HepG2 (cell line): ENCODE results near the gene CEP20. TPM values are rescaled to one million over a fixed set of nuclear protein-coding genes. Genes with fewer than 3 reads are reported as not detected.

Experiments
- CBX2 ChIP-seq, 2 experiments: fragments of 200-600 bp in 1 of 2; sonication (generic); formaldehyde crosslinking in 1 of 2; IDR thresholded peaks; 2 replicates each; pipeline versions ENCODE4 v1.7.0 to v1.8.1; 2018 to 2022; ENCODE audit warnings: low read depth in 2 of 2, low read length in 1 of 2, mild to moderate bottlenecking in 1 of 2, missing genetic modification reagents in 1 of 2
- KDM5A ChIP-seq: fragments of 200-600 bp; sonication (generic); IDR thresholded peaks from 2 replicates; pipeline ENCODE4 v1.7.0; 2018; ENCODE audit warnings: antibody characterized with exemption, mild to moderate bottlenecking, low read length, borderline replicate concordance
- KLF12 ChIP-seq: sonication (generic); formaldehyde crosslinking; IDR thresholded peaks from 2 replicates; pipeline ENCODE4 v1.4.0; 2020; ENCODE audit warnings: missing genetic modification reagents, borderline replicate concordance
- MYC ChIP-seq: sonication (generic); formaldehyde crosslinking; IDR thresholded peaks from 2 replicates; pipeline ENCODE4 v1.9.0; 2021; ENCODE audit warnings: missing genetic modification reagents, borderline replicate concordance
- NR2F6 ChIP-seq, 2 experiments: IDR thresholded peaks; 2 replicates each; pipeline ENCODE4 v1.6.1; 2016; ENCODE audit warnings: antibody characterized with exemption in 1 of 2, mild to moderate bottlenecking in 1 of 2
- PITX1 ChIP-seq: sonication (generic); formaldehyde crosslinking; IDR thresholded peaks from 2 replicates; pipeline ENCODE4 v1.5.1; 2020; ENCODE audit warnings: mild to moderate bottlenecking, missing genetic modification reagents
- RBM22 ChIP-seq: fragments of 200-400 bp; formaldehyde crosslinking; optimal IDR thresholded peaks from 2 replicates; pipeline ENCODE3; 2017; ENCODE audit warnings: mild to moderate bottlenecking, low read length, moderate library complexity
- SP4 ChIP-seq: sonication (generic); formaldehyde crosslinking; IDR thresholded peaks from 2 replicates; pipeline ENCODE4 v1.8.1; 2023; ENCODE audit warnings: mild to moderate bottlenecking, missing genetic modification reagents
- ZFP41 ChIP-seq: sonication (generic); formaldehyde crosslinking; IDR thresholded peaks from 2 replicates; pipeline ENCODE4 v1.4.0; 2020; ENCODE audit warnings: mild to moderate bottlenecking, missing genetic modification reagents, borderline replicate concordance
- ZKSCAN1 ChIP-seq: fragments of 150-350 bp; IDR thresholded peaks from 2 replicates; pipeline ENCODE4 v1.6.1; 2014; ENCODE audit warnings: low read length
- ZNF547 ChIP-seq: sonication (generic); formaldehyde crosslinking; IDR thresholded peaks from 2 replicates; pipeline ENCODE4 v1.5.1; 2020; ENCODE audit warnings: mild to moderate bottlenecking, missing genetic modification reagents
- ZNF749 ChIP-seq: sonication (generic); formaldehyde crosslinking; IDR thresholded peaks from 2 replicates; pipeline ENCODE4 v1.8.0; 2022; ENCODE audit warnings: mild to moderate bottlenecking, missing genetic modification reagents, moderate library complexity, borderline replicate concordance
- ZNF777 ChIP-seq: sonication (generic); formaldehyde crosslinking; IDR thresholded peaks from 2 replicates; pipeline ENCODE4 v1.4.0; 2020; ENCODE audit warnings: missing genetic modification reagents
- polyA plus RNA-seq, 8 experiments: library from polyadenylated mRNA; depleted of rRNA in 3 of 8; stranded (reverse) in 7 of 8; unstranded in 1 of 8; fragments of >200 nt; fragmentation: Illumina TruSeq in 4 of 8; extraction: Trizol in 4 of 8; gene quantifications; 2 replicates each; pipeline versions ENCODE4 v1.2.1 to v1.2.3, GENCODE V29; 2011 to 2016; ENCODE audit warnings: low read depth in 4 of 8, missing spikeins in 1 of 8, mixed read lengths in 1 of 8; ENCODE audit not compliant: insufficient read depth in 1 of 8
- total RNA-seq, 5 experiments: library from RNA; depleted of rRNA; stranded (reverse); fragments of >200 nt; fragmentation: Illumina TruSeq; extraction: Trizol; gene quantifications; 2 replicates each; pipeline ENCODE4 v1.2.3, GENCODE V29; 2016; ENCODE audit warnings: low read depth in 1 of 5
- TF ChIP-seq, protein P1 (sequence below): sonication (generic); formaldehyde crosslinking; IDR thresholded peaks from 2 replicates; pipeline ENCODE4 v1.5.0; 2020; ENCODE audit warnings: missing genetic modification reagents
- TF ChIP-seq, protein P2 (sequence below): sonication (generic); formaldehyde crosslinking; IDR thresholded peaks from 2 replicates; pipeline ENCODE4 v1.5.1; 2020; ENCODE audit warnings: mild to moderate bottlenecking, missing genetic modification reagents
- TF ChIP-seq, protein P3 (sequence below): sonication (generic); formaldehyde crosslinking; IDR thresholded peaks from 2 replicates; pipeline ENCODE4 v1.4.0; 2020; ENCODE audit warnings: missing genetic modification reagents
- TF ChIP-seq, protein P4 (sequence below): sonication (generic); formaldehyde crosslinking; IDR thresholded peaks from 2 replicates; pipeline ENCODE4 v1.8.0; 2022; ENCODE audit warnings: mild to moderate bottlenecking, missing genetic modification reagents
- TF ChIP-seq, protein P5 (sequence below): sonication (generic); formaldehyde crosslinking; IDR thresholded peaks from 2 replicates; pipeline ENCODE4 v1.8.1; 2023; ENCODE audit warnings: mild to moderate bottlenecking, missing genetic modification reagents
- TF ChIP-seq, protein P6 (sequence below): sonication (generic); formaldehyde crosslinking; IDR thresholded peaks from 2 replicates; pipeline ENCODE4 v1.8.1; 2023; ENCODE audit warnings: mild to moderate bottlenecking, missing genetic modification reagents, borderline replicate concordance

The CEP20 gene
- total and polyA plus RNA-seq, 2 of the 13 experiments (the other 11 are each of a cell fraction or from before 2014, with no cell fraction given), result 53.0 to 54.1 TPM

DNA sequence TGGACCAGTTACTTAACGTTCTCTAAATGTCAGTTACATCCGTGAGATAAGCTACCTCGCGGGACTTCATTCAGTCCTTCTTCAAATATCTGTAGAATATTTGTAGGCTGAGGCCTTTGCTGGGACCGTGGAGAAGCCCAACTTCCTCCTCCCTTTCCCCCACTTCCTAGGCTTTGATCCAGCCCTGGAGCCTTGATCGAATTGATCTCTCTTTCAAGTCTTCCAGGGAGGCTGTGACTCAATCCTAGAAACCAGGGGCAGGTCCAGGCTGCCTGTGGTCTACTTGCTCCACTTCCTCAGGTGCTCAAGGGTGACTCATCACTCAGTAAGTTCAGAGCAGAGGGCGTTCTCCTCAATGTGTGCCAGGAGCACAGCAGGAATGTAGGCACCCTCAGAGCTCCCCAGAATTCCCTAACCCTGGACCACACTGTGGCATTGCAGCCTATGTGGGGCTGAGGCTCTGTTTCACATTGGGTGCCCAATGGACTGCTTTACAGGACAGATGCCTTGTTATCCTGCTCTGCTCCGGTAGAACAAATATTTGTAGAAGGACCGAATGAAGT lies 11.2 kb upstream of the CEP20 start (continued):
- peak; percentile 70; the same call in 1 of the 2 replicates for TF ChIP-seq MYC
- no peak for TF ChIP-seq ZNF749 (CRISPR knock-in tag)
- TF ChIP-seq, protein P1, sequence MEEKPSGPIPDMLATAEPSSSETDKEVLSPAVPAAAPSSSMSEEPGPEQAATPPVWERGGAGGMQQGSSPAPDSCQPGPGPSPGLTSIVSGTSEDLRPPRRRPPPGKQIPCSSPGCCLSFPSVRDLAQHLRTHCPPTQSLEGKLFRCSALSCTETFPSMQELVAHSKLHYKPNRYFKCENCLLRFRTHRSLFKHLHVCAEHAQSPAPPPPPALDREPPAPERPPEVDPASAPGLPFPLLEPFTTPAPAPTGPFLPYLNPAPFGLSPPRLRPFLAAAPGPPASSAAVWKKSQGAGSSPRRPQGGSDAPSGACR (CRISPR knock-in tag), result no peak
- TF ChIP-seq, protein P2, sequence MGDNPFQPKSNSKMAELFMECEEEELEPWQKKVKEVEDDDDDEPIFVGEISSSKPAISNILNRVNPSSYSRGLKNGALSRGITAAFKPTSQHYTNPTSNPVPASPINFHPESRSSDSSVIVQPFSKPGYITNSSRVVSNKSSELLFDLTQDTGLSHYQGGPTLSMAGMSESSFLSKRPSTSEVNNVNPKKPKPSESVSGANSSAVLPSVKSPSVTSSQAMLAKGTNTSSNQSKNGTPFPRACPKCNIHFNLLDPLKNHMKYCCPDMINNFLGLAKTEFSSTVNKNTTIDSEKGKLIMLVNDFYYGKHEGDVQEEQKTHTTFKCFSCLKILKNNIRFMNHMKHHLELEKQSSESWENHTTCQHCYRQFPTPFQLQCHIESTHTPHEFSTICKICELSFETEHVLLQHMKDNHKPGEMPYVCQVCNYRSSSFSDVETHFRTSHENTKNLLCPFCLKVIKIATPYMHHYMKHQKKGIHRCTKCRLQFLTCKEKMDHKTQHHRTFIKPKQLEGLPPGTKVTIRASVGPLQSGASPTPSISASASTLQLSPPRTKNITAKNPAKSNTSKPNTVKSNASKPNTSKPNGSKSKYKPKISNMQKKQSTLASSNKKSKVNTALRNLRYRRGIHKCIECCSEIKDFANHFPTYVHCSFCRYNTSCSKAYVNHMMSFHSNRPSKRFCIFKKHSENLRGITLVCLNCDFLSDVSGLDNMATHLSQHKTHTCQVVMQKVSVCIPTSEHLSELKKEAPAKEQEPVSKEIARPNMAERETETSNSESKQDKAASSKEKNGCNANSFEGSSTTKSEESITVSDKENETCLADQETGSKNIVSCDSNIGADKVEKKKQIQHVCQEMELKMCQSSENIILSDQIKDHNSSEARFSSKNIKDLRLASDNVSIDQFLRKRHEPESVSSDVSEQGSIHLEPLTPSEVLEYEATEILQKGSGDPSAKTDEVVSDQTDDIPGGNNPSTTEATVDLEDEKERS (CRISPR knock-in tag), result 0 out of 2 replicates have a peak, but pooled peaks have one; percentile 54
- TF ChIP-seq KLF12, result no peak
- TF ChIP-seq, protein P3, sequence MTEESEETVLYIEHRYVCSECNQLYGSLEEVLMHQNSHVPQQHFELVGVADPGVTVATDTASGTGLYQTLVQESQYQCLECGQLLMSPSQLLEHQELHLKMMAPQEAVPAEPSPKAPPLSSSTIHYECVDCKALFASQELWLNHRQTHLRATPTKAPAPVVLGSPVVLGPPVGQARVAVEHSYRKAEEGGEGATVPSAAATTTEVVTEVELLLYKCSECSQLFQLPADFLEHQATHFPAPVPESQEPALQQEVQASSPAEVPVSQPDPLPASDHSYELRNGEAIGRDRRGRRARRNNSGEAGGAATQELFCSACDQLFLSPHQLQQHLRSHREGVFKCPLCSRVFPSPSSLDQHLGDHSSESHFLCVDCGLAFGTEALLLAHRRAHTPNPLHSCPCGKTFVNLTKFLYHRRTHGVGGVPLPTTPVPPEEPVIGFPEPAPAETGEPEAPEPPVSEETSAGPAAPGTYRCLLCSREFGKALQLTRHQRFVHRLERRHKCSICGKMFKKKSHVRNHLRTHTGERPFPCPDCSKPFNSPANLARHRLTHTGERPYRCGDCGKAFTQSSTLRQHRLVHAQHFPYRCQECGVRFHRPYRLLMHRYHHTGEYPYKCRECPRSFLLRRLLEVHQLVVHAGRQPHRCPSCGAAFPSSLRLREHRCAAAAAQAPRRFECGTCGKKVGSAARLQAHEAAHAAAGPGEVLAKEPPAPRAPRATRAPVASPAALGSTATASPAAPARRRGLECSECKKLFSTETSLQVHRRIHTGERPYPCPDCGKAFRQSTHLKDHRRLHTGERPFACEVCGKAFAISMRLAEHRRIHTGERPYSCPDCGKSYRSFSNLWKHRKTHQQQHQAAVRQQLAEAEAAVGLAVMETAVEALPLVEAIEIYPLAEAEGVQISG (CRISPR knock-in tag), result no peak; the same call in 1 of the 2 replicates
- no peak; the same call in 1 of the 2 replicates for TF ChIP-seq NR2F6 (IDR thresholded peaks at IDR 0.05)
- no peak for TF ChIP-seq NR2F6 (CRISPR knock-in tag; IDR thresholded peaks at IDR 0.05)
- TF ChIP-seq, protein P4, sequence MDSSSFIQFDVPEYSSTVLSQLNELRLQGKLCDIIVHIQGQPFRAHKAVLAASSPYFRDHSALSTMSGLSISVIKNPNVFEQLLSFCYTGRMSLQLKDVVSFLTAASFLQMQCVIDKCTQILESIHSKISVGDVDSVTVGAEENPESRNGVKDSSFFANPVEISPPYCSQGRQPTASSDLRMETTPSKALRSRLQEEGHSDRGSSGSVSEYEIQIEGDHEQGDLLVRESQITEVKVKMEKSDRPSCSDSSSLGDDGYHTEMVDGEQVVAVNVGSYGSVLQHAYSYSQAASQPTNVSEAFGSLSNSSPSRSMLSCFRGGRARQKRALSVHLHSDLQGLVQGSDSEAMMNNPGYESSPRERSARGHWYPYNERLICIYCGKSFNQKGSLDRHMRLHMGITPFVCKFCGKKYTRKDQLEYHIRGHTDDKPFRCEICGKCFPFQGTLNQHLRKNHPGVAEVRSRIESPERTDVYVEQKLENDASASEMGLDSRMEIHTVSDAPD (CRISPR knock-in tag), result no peak
- no peak for TF ChIP-seq KDM5A
- TF ChIP-seq, protein P5, sequence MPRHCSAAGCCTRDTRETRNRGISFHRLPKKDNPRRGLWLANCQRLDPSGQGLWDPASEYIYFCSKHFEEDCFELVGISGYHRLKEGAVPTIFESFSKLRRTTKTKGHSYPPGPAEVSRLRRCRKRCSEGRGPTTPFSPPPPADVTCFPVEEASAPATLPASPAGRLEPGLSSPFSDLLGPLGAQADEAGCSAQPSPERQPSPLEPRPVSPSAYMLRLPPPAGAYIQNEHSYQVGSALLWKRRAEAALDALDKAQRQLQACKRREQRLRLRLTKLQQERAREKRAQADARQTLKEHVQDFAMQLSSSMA, result no peak
- no peak for TF ChIP-seq ZNF777 (CRISPR knock-in tag)
- TF ChIP-seq RBM22, result no peak
- peak; percentile 68; the same call in 1 of the 2 replicates for TF ChIP-seq ZNF547 (CRISPR knock-in tag)
- TF ChIP-seq PITX1 (CRISPR knock-in tag), result no peak; the same call in 1 of the 2 replicates
- no peak for TF ChIP-seq ZFP41
- TF ChIP-seq, protein P6, sequence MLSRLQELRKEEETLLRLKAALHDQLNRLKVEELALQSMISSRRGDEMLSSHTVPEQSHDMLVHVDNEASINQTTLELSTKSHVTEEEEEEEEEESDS (CRISPR knock-in tag), result no peak
- TF ChIP-seq SP4 (CRISPR knock-in tag), result no peak; the same call in 1 of the 2 replicates
- TF ChIP-seq ZKSCAN1, result no peak
- no peak for TF ChIP-seq CBX2 (IDR thresholded peaks at IDR 0.05; ENCODE audit: low read depth, low read length)
- no peak for TF ChIP-seq CBX2 (CRISPR knock-in tag; IDR thresholded peaks at IDR 0.05; ENCODE audit: low read depth)
